GM19099 (cell line): ENCODE results near the gene PLLP.

ENCODE experiments used
- POLR2A ChIP-seq: IDR thresholded peaks from 3 replicates; pipeline ENCODE4 v1.6.1; 2011; ENCODE audit warnings: low read depth; ENCODE audit not compliant: insufficient read length; ENCODE audit errors: extremely low read depth

PLLP gene

GRCh38 chr16:57284209-57284951, at the start of gene PLLP:
TSS of gene PLLP (minus strand) at chr16:57284672. CDS start at chr16:57284540, 132 bp downstream.
- no peak for TF ChIP-seq POLR2A

- TF ChIP-seq POLR2A: no peak
Observed at GRCh38 chr16:57333402-57333801, 48.9 kb upstream of the PLLP start.

GRCh38 chr16:57331355-57331754, 46.9 kb upstream of the PLLP start:
- TF ChIP-seq POLR2A: no peak

GRCh38 chr16:57329718-57330327, 45.4 kb upstream of the PLLP start:
- no peak for TF ChIP-seq POLR2A

- no peak for TF ChIP-seq POLR2A
Observed at GRCh38 chr16:57325458-57325857, 41.0 kb upstream of the PLLP start.

GRCh38 chr16:57324749-57325148, 40.3 kb upstream of the PLLP start:
- no peak for TF ChIP-seq POLR2A

- TF ChIP-seq POLR2A: no peak
Observed at GRCh38 chr16:57319646-57320045, 35.2 kb upstream of the PLLP start.

GRCh38 chr16:57318240-57318970, 33.9 kb upstream of the PLLP start:
- no peak for TF ChIP-seq POLR2A

- no peak for TF ChIP-seq POLR2A
Observed at GRCh38 chr16:57316390-57317017, 32.0 kb upstream of the PLLP start.

- no peak for TF ChIP-seq POLR2A
Observed at GRCh38 chr16:57315416-57315815, 30.9 kb upstream of the PLLP start.

GRCh38 chr16:57314161-57314785, 29.8 kb upstream of the PLLP start:
- no peak for TF ChIP-seq POLR2A

GRCh38 chr16:57313509-57313908, 29.0 kb upstream of the PLLP start:
- TF ChIP-seq POLR2A: no peak

- TF ChIP-seq POLR2A: no peak
Observed at GRCh38 chr16:57310801-57311200, 26.3 kb upstream of the PLLP start.

GRCh38 chr16:57308041-57308440, 23.6 kb upstream of the PLLP start:
- no peak for TF ChIP-seq POLR2A

GRCh38 chr16:57307365-57307764, 22.9 kb upstream of the PLLP start:
- TF ChIP-seq POLR2A: no peak
